HEK293 (cell line): ENCODE data around the gene SRGAP2C.
"Not testable (repeated sequence)": the region's sequence is repeated elsewhere in the genome, so short reads cannot be mapped to it uniquely, and the experiment has no call there.

Experiments
- CTCF ChIA-PET: fragments of 350-600 bp; formaldehyde crosslinking; extraction: SDS; loops from one replicate; lab custom pipeline; 2021; ENCODE audit warnings: antibody characterized with exemption; lab: Yijun Ruan, JAX
- POLR2A ChIA-PET: fragments of 300-600 bp; formaldehyde crosslinking; extraction: SDS; loops from one replicate; lab custom pipeline; 2020; ENCODE audit warnings: antibody characterized with exemption, inconsistent platforms; lab: Yijun Ruan, JAX
- H3K27ac ChIP-seq: fragments of 200-500 bp; sonication (Bioruptor generic); 2 replicates; pipeline ENCODE4 v1.5.1; 2014; ENCODE audit warnings: low read depth, low read length, control low read depth, inconsistent platforms; ENCODE audit errors: extremely low read depth
- H3K36me3 ChIP-seq, 2 experiments: fragments of 200-500 bp in 1 of 2; sonication (Bioruptor generic) in 1 of 2; 1 replicate in 1 of 2; 2 replicates in 1 of 2; pipeline ENCODE4 v1.5.1; 2014 to 2017; ENCODE audit warnings: inconsistent platforms in 2 of 2, low read length in 2 of 2; ENCODE audit not compliant: control insufficient read depth in 2 of 2, insufficient read depth in 1 of 2
- H3K4me1 ChIP-seq: fragments of 200-500 bp; sonication (Bioruptor generic); 2 replicates; pipeline ENCODE4 v1.5.1; 2014; ENCODE audit warnings: mild to moderate bottlenecking, low read length, inconsistent platforms; ENCODE audit not compliant: control insufficient read depth, insufficient read depth
- H3K4me3 ChIP-seq: 2 replicates; pipeline ENCODE4 v1.5.1; 2011; ENCODE audit warnings: low read depth, mild to moderate bottlenecking, control low read depth, low read length, moderate library complexity
- H3K9me3 ChIP-seq: fragments of 200-500 bp; sonication (Bioruptor generic); 2 replicates; pipeline ENCODE4 v1.5.1; 2014; ENCODE audit warnings: low read depth, low read length, inconsistent platforms; ENCODE audit not compliant: control insufficient read depth, insufficient read depth

Gene SRGAP2C

GRCh38 chr1:121148489-121149190 lies 36.1 kb upstream of the SRGAP2C start:
- H3K4me1 ChIP-seq, CTCF ChIA-PET, POLR2A ChIA-PET, H3K36me3 ChIP-seq, H3K9me3 ChIP-seq, H3K4me3 ChIP-seq, H3K27ac ChIP-seq: not testable (repeated sequence)

GRCh38 chr1:121151294-121151693 lies 33.5 kb upstream of the SRGAP2C start:
- CTCF ChIA-PET, H3K9me3 ChIP-seq, H3K27ac ChIP-seq, POLR2A ChIA-PET, H3K4me1 ChIP-seq, H3K36me3 ChIP-seq, H3K4me3 ChIP-seq: not testable (repeated sequence)

- H3K4me3 ChIP-seq, POLR2A ChIA-PET, H3K9me3 ChIP-seq, H3K4me1 ChIP-seq, H3K36me3 ChIP-seq, CTCF ChIA-PET, H3K27ac ChIP-seq: not testable (repeated sequence)
These were observed 32.0 kb upstream of the SRGAP2C start for GRCh38 chr1:121152788-121153187.

DNA sequence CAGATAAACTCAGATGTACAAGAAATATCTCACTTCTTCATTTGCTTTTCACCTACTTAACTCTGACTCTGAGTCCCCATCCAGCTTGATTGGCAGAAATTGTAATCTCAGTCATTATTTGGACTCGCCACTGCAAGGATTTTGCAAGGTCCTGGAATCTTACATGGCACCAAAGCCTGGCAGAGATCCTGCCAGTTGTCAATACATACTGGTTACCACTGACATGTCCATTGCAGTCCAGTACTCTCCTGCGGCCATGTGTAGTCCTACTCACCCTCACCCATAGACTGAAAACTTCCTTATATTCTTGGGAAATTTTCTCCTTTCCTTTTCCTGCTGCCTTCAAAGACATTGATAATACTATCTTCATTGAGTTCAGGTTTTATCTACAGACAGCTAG lies 30.0 kb upstream of the SRGAP2C start:
- H3K9me3 ChIP-seq, H3K36me3 ChIP-seq, H3K4me1 ChIP-seq, H3K4me3 ChIP-seq, POLR2A ChIA-PET, H3K27ac ChIP-seq, CTCF ChIA-PET: not testable (repeated sequence)

DNA sequence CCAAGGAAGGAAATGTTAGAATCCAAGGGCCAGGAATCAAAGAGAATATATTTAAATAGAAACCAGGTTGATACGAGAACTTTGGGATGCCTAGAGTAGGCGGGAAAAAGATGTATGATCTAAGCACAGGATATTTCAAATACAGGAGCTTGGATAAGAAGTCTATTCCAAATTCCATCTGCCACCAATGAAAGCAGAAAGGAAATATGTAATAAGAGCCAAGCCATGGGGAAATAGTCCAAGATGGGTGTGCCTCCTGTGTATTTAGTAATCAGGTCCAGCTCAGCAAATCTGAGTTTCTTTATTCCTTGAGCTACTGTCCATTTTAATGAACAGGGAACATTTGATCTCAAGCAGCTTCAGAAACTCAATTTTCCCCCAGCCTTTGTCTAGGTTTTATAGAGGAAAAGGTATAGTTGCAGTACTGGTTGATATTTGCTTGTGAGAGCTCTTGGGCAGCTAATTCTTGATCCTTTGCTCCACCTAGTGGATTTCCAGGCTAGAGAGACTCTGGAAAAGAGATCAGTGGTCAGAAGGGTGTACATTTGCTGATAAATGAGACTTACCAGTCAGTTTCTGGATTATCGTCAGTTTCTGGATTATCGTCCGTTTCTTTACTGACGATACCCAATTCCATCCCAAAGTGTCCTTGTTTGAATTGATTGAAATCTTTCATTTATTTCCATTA lies 29.0 kb upstream of the SRGAP2C start:
- H3K36me3 ChIP-seq, H3K9me3 ChIP-seq, H3K27ac ChIP-seq, H3K4me1 ChIP-seq, POLR2A ChIA-PET, CTCF ChIA-PET, H3K4me3 ChIP-seq: not testable (repeated sequence)

DNA sequence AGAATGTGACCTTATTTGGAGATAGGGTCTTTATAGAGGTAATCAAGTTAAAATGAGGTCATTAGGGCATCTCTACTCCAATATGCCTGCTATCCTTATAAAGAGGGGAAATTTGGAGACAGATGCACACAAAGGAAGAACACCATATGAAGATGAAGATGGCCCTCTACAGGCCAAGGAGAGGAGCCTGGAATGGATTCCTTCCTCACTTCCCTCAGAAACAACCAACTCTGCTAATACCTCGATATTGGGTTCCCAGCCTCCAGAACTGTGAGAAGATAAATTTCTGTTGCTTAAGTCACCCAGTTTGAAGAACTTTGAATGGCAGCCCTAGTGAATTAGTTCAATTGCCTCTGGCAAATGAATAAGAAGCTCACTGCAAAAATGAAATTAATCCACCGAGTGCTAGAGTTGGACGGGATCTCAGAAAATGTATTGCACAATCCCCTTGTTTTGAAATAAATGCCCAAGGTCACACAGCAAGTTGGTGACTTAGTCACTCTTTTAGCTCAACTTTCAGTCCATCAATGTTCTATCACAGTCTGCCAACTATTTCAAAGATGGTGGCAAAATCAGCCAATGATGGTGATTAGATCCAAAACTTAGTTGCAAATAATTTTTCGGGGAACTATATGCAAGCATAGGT lies 27.7 kb upstream of the SRGAP2C start:
- H3K27ac ChIP-seq, H3K9me3 ChIP-seq, POLR2A ChIA-PET, CTCF ChIA-PET, H3K36me3 ChIP-seq, H3K4me1 ChIP-seq, H3K4me3 ChIP-seq: not testable (repeated sequence)

DNA sequence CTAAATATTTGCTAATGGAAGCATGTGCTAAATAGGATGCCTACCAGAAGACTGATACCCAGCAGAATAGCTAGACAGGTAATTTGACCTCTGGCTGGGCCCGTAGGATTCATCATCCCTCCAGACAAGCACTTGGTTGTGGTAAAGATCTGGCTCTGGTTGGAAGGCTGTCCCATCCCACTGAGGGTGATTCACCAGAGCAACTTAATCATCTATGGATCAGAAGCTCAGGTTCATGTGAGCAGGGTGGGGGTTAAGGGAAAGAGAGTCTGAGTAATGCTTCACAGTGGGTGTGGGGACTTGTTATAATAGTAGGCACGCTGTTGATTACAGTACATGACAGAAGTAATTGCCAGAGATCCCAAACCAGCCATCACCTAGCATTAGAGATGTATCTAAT lies 27.2 kb upstream of the SRGAP2C start:
- H3K27ac ChIP-seq, POLR2A ChIA-PET, H3K36me3 ChIP-seq, H3K4me3 ChIP-seq, CTCF ChIA-PET, H3K9me3 ChIP-seq, H3K4me1 ChIP-seq: not testable (repeated sequence)

DNA sequence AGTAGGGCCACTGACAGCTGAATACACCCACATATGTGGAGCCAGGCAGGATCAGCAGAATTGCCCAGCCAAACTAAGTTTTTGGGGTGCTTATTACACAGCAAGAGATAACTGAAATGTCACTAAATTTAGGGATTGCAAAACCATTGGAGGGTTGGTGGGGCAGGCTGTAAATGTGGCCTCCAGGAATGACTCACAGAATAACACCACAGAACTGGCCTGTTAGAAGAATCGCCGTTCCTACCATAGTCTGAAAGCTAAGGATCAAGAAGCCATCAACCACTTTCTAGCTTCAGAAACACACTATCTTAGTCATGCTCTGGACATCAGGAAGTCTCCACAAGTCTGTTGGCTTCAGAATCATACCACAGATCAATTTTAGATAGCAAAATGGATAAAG lies 24.7 kb upstream of the SRGAP2C start:
- H3K9me3 ChIP-seq, CTCF ChIA-PET, H3K4me1 ChIP-seq, POLR2A ChIA-PET, H3K4me3 ChIP-seq, H3K36me3 ChIP-seq, H3K27ac ChIP-seq: not testable (repeated sequence)

GRCh38 chr1:121161199-121161901 lies 23.4 kb upstream of the SRGAP2C start:
- H3K27ac ChIP-seq, H3K4me1 ChIP-seq, H3K4me3 ChIP-seq, H3K36me3 ChIP-seq, POLR2A ChIA-PET, CTCF ChIA-PET, H3K9me3 ChIP-seq: not testable (repeated sequence)

GRCh38 chr1:121163850-121164757 lies 20.7 kb upstream of the SRGAP2C start:
- CTCF ChIA-PET, H3K4me1 ChIP-seq, H3K9me3 ChIP-seq, H3K27ac ChIP-seq, H3K36me3 ChIP-seq, H3K4me3 ChIP-seq, POLR2A ChIA-PET: not testable (repeated sequence)
